ENCODE measurements around the gene HPGD.
"Not testable (repeated sequence)": the region's sequence is repeated elsewhere in the genome, so short reads cannot be mapped to it uniquely, and the experiment has no call there.

The HPGD gene

DNA sequence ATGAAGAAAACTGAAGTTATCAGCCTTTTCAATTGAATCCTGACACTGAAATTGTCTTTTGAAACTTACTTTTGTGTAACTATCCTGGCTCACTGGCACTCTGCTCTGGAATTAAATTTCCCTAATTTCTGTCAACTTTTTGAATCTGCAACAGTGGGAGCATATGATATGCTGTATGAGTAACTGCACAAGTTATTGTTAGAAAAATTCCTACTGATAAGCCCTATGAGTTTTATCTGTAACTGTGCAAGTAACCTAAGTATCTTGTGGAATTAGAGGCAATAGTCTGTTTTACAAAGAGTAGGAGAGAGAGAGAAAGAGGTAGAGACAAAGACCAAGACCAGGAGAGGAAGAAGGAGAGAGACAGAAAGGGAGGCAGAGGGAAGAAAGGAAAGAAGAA, 9.2 kb upstream of the HPGD start:
- DNase-seq (ENCODE audit: extremely low spot score, insufficient read length, low read depth), result no peak
- no peak for FAIRE-seq

DNA sequence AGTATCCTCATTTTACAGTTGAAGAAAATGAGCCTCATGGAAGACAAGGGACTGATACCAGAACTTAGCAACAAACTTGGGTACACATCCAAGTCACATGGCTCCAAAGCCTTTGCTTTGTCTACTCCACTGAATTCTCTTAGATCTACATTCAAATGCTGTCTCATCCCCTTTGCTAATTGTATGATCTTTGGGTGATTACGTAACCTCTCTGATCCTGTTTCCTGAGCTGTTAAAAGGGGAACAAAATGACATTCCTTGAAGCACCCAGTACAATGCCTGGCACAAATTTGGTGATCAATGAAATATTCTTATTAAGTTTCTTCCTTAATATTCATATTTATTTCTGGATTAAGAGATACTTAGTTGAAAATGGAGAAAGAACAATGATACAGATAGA, 5.9 kb upstream of the HPGD start:
- DNase-seq (ENCODE audit: extremely low spot score, insufficient read length, low read depth) (no peak), FAIRE-seq (no peak)

DNA sequence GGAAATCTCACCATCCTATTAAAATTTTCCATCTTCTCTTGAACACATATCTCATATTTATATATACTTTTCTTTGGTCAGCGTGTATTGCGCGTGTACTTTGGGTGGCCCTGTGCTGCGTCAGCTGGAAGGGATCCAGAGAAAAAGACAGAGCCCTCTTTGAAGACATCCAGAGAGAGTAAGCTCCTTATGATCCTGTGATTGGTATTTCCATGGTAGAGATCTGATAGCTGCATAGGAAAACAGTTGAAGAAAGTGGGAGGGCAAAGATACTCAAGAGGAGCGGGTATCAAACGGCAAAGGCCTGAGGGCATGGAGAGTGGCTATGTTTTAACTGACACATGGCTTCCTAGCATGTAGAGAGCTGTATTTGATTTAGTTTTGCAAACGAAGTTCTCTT, 4.4 kb upstream of the HPGD start:
- FAIRE-seq, result no peak
- no peak for DNase-seq (ENCODE audit: extremely low spot score, insufficient read length, low read depth)

DNA sequence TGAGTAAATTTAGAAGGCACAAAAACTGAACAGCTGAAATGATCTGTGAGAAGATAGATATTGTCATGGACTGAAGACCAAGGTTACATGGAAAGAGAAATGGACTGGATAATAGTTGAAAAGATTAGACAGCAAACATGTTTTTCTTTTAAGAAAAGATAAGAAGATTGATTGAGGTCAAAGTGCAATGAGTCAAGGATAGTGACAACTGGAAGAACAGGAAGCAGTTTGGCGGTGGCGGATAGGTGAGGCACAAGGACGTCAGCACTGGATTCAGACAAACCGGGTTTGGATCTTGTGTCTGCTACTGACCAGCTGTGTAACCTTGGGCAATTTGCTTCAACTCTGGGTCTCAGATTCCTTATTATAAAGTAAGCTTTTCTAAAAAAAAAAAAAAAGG, 2.0 kb upstream of the HPGD start:
- no peak for FAIRE-seq

DNA sequence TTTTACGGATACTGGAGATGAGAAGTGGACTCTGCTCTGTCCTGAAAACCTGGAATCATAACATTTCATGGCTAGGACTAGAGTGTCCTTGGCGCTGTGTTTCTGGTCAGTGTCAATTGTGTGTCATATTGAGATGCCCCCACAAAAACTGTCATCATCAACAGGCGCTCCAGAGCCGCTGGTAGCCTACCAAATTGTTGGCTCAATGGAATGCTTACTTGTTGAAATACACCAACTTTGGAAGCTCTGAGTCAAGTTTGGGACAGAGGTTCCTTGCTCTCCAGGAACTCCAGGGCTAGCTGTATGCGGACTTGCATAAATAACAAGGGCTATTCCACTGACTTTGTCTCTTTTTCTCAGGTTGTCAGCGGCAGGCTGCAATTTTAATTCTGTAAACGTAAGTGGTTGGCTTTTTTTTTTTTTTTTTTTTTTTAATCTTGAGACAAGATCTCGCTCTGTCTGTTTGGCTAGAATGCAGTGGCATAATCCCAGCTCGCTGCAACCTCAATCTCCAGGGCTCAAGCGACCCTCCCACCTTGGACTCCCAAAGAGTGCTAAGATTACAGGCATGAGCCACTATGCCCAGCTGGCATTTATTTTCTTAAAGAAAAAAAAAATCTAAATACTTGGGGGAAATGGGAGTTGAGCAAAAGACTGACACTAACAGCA, 871 bp upstream of the HPGD start:
- FAIRE-seq, result no peak
- no peak for DNase-seq (ENCODE audit: extremely low spot score, insufficient read length, low read depth)

More for the DNA sequence above, 2.0 kb upstream of the HPGD start:
- no peak for DNase-seq (ENCODE audit: extremely low spot score, insufficient read length, low read depth)

DNA sequence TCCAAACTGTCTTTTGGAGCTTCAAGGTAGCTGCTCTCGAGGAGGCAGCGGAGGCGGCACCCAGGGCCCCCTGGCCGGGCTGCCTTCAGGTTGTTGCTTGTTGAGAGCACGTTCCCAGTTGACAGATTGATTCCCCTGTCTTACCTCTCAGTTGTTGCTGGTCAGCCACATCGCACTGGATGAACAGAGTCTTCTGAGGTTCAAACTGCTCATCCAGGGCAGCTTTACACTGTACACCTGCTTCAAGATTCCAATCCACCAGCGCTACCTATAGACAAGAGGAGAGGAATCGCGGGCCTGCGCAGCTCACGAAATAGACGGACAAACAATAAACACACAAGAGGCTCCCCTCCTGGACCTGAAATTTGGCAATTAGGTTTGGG, 497 bp downstream of the HPGD start:
- no peak for DNase-seq (ENCODE audit: extremely low spot score, insufficient read length, low read depth)
- no peak for FAIRE-seq

DNA sequence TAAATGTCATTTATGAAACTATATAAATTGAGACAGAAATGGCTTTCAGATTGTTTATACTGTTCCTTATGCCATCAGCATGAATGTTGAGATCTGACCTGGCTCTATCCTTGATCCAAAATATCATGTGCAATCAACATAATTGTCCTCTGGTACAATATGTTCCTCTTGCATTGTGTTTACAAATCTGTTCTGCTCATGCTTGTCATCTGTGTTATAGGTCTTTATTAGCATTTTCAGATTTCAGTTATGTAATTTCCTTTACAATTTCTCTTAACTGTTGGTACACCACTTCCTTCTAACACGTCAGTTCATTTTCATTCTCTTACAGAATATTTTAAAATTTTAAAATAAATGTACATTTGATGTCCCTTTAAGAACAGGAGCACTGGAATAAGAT, 1.6 kb downstream of the HPGD start:
- no peak for FAIRE-seq

DNA sequence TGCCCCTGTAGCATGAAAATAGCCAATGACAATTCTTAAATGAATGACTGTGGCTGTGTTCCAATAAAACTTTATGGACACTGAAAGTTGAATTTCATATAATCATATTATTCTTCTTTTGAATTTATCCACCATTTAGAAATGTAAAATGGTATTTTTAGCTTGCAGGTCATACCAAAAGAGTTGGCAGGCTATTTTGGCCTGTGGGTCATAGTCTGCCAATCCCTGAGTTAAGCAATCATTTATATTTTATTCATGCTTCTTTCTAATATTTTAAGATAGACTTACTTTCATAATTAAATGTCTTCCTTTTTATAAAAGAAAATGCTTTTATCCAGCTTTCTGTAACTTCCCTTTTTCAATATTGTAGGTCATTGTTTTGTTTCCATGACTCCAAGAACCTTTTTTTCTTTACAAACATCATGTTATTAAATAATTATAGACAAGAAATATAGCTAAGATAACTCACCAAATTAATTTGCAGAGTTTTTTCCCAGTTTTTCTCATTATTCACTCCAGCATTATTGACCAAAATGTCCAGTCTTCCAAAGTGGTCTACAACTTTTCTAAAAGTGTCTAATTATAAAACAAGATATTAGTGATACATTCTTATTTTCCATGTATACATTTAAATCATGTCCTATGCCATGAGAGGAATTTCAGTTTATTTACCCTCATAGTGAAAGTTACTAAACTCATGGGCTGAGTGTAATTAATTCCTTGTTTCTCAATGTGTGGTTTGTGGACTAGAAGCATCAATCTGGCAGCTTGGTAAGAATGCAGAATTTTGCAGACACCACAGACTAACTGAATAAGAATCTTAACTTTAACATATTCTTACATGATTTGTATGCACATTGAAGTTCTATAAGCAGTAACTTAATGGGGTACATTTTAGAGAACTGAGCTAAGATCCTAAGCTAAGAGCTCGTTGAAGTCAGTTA, 4.5 kb downstream of the HPGD start:
- DNase-seq (ENCODE audit: extremely low spot score, insufficient read length, low read depth) (no peak), FAIRE-seq (no peak)

More for the DNA sequence above, 1.6 kb downstream of the HPGD start:
- no peak for DNase-seq (ENCODE audit: extremely low spot score, insufficient read length, low read depth)

DNA sequence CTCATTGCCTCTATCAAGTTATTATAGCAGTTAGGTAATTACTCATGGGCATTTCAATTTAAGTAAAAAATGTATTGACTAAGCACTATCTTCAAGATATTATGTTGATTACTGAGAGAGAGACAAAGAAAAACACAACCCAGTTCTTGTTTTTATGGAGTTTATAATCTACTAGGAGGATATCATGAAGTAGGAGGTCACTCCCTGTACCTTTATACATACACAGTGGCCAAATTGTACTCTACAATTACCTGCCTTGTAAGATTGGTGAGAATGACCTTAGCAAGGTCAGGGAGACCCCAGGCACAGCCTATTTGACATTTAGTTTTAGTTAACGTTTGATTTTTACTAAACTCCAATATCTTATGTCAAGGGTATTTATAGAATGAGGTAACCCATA, 5.5 kb downstream of the HPGD start:
- FAIRE-seq (no peak), DNase-seq (ENCODE audit: extremely low spot score, insufficient read length, low read depth) (no peak)

DNA sequence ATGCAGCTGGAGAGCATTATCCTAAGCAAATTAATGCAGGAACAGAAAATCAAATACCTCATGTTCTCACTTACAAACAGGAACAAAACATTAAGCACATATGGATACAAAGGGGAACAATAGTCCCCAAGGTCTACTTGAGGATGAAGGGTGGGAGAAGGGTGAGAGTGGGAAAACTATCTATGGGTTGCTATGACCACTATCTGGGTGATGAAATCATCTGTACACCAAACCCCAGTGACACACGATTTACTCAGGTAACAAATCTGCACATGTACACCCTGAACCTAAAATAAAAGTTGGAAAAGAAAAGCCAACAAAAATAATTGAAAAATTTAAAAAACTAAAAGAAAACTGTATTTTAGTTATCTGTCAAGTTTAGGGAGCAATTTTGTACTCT, 5.9 kb downstream of the HPGD start:
- FAIRE-seq (no peak), DNase-seq (ENCODE audit: extremely low spot score, insufficient read length, low read depth) (no peak)

DNA sequence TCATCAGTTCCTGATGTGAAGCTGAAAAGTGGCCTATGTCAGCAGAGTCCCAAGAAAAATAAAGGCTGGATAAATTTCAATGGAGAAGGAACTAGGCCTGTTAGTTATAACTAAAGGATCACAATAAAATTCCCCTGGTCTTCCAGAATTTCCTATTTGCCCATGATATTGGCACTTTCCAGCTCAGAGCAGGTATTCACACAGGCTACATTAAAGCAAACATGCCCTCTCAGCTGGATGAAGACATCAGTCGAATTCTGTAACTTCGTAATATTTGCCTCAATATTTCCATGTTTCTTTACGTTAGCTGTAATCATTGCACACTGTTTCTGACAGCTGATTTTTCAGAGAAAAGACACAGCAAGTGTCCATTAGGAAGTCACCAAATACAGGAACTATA, 9.5 kb downstream of the HPGD start:
- no peak for FAIRE-seq

DNA sequence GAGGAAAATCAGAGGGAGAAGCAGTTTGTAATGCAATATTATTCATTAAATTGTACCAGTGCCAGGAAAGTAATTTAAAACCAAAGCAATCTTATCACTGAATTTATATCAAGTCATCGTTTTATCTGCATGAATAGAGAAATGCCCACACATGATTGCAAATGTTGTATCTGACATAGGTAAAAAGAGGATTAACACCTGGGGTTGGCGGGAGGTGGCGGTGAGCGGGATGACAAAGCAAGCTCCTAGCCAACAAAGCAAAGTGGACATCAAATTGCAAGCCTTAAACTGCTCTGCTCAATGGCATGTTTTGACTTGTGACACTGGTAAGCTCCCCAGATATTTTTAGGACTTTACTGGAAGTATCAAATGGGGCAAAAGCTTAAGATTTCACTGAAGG, 16.4 kb downstream of the HPGD start:
- no peak for DNase-seq (ENCODE audit: extremely low spot score, insufficient read length, low read depth)
- FAIRE-seq, result no peak

More for the DNA sequence above, 9.5 kb downstream of the HPGD start:
- no peak for DNase-seq (ENCODE audit: extremely low spot score, insufficient read length, low read depth)

DNA sequence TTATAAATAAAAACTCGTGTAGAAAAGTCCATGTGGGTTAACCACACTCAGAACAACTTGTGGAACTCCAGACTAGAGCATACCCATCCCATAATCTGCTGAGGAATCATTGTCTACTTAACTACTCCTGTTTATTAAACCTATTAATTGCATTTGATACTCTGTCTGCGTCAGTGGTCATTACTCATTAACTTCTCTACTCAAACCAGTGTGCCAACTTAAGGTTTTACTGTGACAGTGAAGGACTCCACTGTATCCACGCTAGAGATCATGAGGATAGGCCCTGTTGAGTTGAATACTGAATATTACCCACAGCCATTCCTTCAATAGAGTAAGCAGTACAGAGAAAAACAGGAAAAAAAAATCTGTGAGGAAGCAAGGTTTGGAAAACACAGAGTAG, 17.3 kb downstream of the HPGD start:
- FAIRE-seq, result no peak
- no peak for DNase-seq (ENCODE audit: extremely low spot score, insufficient read length, low read depth)

DNA sequence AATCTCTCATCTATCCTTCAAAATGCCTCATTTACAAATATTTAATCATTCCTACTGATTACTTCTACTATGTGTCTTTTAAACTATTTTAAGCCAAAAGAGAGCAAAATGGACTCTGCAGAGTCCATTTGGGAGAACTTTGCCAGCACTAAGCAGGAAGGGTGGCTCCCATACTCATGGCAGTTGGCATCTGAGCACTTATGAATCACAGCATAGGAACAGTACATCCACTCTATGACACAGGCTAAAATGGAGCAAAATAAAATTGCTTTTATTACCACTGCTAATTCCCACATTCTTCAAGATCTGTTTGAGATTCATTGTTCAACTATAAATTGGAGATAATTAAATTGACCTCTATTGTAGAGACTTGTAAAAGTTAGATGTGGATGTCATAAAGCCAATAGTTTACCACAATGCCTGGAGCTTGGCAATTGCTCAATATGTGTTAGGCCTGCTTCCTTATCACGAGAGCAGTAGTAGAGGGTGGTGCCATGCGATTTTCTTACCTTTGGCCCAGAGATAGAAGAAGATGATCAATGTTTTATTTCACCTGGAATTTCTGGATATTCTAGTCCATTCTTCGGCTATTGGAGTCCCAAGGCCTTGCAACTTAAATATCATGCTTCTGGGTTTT, 19.1 kb downstream of the HPGD start:
- DNase-seq (ENCODE audit: extremely low spot score, insufficient read length, low read depth) (no peak), FAIRE-seq (no peak)

DNA sequence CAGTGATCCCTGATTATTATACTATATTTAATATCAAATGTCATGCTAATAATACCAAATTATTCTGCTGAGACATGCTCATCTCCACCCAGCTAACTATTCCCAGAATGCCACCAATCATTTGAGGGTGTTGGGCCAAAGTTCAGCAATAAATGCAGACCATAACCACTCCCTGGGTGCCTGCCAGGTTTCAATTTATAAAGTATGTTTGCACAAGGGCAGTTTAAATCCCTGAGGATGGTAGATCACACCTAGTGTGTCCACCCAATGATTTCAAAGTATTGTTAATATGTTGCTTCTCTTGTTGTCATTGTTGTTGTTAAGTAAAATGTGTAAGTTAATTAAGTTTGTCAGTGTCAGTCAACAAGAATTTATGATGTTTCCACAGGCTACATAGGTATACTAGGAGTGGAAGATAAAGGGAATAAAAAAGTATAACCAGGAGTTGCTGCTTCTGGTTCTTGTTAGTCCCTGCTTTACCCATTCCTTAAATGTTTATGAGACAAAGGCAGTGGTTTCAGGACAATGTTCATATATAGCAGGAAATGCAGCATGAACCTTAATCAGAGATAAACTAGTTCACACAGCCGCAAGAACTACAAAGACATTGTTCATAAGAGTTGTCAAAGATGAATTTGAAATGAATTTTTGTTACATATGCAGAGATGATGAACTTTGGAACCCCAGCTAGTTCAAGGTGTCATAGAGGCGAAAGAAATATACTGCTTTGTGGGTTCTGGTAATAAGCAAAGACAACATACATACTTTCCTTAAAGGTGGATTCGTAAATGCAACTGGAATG, 25.5 kb downstream of the HPGD start:
- FAIRE-seq (no peak), DNase-seq (ENCODE audit: extremely low spot score, insufficient read length, low read depth) (no peak)

DNA sequence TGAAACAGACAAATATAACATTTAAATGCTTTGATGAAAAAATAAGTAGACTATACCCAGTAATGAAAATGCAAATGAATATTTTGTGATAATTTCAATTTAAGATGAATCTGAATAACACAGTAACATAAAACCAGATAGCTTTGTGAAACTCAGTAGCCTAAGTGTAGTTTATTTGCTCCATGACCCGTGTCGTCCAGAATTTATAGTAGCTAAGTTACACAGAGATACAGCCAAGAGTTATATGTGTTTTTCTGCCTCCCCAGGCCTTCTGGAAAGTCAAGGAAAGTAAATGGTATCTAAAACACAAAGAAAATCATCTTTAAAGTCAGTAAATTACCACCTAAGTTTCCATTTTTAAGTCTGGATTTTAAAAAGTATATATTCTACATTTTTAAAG, 26.7 kb downstream of the HPGD start:
- FAIRE-seq, result no peak
- DNase-seq (ENCODE audit: extremely low spot score, insufficient read length, low read depth), result no peak

DNA sequence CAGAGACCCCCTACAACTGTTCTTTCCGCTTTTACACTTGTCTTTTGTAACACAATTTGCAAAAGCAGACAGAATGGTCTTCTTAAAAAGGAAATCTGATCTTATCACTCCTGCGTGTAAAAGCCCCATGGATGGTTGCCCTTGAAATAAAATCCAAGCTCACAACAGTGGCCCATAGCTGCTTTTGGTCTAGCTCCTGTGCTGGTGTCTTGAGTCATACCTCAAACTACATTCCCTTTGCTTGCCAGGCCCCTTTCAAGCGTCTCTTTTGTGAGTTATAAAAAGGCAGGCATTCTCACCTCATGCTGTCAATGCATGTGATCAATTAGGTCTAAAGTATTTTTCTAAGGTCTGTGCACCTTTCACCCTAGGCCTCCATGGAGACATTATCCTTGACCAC, 27.6 kb downstream of the HPGD start:
- FAIRE-seq (no peak), DNase-seq (ENCODE audit: extremely low spot score, insufficient read length, low read depth) (no peak)

DNA sequence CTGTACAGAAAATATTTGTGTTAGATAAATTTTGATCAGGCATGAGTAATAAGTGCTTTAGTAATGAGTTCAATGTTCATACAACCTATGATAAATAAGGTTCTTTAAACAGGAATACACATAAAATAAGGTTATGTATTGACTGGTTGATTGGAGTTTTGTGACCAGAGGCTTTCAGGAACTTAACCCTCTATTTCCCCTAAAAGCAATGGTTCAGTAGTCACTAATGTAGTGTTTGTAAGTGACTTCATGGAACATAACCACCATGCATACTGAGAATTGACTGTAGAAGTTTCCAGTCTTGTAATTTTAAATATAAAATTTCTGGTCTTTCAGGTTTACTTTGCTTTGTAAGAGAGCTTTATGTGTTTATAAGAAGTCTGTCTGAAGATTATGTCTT, 28.1 kb downstream of the HPGD start:
- DNase-seq (ENCODE audit: extremely low spot score, insufficient read length, low read depth) (no peak), FAIRE-seq (no peak)

DNA sequence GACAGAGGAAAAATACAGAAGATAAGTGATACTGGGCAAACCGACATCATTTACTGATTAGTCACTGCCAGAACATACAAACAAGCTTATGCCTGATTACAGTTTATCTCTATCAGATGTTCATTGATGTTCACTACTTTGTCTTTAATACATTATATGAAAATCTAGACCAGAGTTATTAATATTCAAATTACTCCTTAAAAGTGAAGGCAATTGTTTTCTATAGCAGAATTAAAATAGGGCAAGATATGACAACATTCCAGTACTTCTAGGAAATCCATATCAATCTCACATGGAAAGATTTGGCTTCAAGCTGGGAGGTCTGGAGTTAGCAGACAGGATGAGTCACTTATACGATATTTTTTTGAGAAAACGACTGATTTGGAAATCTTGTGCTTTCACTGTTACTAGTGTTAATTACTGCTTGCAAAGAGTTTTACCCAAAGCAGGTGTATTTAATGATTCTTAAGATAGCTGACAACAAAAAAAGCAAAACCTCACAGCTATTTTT, 31.8 kb downstream of the HPGD start:
- no peak for FAIRE-seq
- DNase-seq (ENCODE audit: extremely low spot score, insufficient read length, low read depth), result no peak

DNA sequence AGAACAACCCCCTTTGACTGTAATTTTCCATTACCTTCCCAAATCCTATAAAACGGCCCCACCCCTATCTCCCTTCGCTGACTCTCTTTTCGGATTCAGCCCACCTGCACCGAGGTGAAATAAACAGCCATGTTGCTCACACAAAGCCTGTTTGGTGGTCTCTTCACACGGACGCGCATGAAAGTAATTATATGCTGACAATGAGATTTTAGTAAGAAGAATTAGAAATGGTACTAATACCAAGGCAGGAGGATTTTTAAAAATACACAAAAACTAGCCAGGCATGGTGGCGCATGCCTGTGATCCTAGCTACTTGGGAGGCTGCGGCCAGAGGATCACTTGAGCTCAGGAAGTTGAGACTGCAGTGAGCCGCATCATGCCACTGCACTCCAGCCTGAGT, 33.9 kb downstream of the HPGD start:
- FAIRE-seq; DNase-seq (ENCODE audit: extremely low spot score, insufficient read length, low read depth): not testable (repeated sequence)

Data from GM18507 (cell line).